ENCODE results near the gene VAV1.

Gene VAV1

GRCh38 chr19:6733338-6734095, 39.0 kb upstream of the VAV1 start:
- no peak overlapping the region for H3K4me3 ChIP-seq (ENCODE audit: insufficient read depth, low read length, poor library complexity, severe bottlenecking)
- H4K20me1 ChIP-seq (ENCODE audit: low read depth, low read length): no peaks in the 10 kb centered on the region
- peaks cover 5% of the 10 kb centered on the region; the same call in 1 of the 2 replicates for H3K79me2 ChIP-seq (ENCODE audit: insufficient read depth, low read length)
- H3K27me3 ChIP-seq (ENCODE audit: low read length): no peaks in the 10 kb centered on the region
- no peak overlapping the region for H3K9ac ChIP-seq (ENCODE audit: low read length)
- H3K9me3 ChIP-seq (ENCODE audit: insufficient read depth, low read length): no peaks in the 10 kb centered on the region
- H2AFZ ChIP-seq (ENCODE audit: low read depth, low read length, severe bottlenecking): no peak overlapping the region
- no peaks in the 10 kb centered on the region for H3K36me3 ChIP-seq (ENCODE audit: low read length)
- no peak overlapping the region for H3K27ac ChIP-seq (ENCODE audit: low read depth, low read length)
- peaks cover 11% of the 10 kb centered on the region for H3F3A ChIP-seq (ENCODE audit: insufficient read depth)
- no peak overlapping the region for H3K4me2 ChIP-seq (ENCODE audit: low read depth, low read length, poor library complexity, severe bottlenecking)
- H3K9me2 ChIP-seq (replicated peaks; ENCODE audit: insufficient read depth, low read length): no peaks in the 10 kb centered on the region
- no peak for TF ChIP-seq EZH2phosphoT487 (conservative IDR thresholded peaks at IDR 0.05; ENCODE audit: low read length)
- TF ChIP-seq, protein P1, sequence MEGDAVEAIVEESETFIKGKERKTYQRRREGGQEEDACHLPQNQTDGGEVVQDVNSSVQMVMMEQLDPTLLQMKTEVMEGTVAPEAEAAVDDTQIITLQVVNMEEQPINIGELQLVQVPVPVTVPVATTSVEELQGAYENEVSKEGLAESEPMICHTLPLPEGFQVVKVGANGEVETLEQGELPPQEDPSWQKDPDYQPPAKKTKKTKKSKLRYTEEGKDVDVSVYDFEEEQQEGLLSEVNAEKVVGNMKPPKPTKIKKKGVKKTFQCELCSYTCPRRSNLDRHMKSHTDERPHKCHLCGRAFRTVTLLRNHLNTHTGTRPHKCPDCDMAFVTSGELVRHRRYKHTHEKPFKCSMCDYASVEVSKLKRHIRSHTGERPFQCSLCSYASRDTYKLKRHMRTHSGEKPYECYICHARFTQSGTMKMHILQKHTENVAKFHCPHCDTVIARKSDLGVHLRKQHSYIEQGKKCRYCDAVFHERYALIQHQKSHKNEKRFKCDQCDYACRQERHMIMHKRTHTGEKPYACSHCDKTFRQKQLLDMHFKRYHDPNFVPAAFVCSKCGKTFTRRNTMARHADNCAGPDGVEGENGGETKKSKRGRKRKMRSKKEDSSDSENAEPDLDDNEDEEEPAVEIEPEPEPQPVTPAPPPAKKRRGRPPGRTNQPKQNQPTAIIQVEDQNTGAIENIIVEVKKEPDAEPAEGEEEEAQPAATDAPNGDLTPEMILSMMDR (IDR thresholded peaks at IDR 0.05; ENCODE audit: insufficient read depth, low read length, poor library complexity, severe bottlenecking): peak; percentile 42

DNA sequence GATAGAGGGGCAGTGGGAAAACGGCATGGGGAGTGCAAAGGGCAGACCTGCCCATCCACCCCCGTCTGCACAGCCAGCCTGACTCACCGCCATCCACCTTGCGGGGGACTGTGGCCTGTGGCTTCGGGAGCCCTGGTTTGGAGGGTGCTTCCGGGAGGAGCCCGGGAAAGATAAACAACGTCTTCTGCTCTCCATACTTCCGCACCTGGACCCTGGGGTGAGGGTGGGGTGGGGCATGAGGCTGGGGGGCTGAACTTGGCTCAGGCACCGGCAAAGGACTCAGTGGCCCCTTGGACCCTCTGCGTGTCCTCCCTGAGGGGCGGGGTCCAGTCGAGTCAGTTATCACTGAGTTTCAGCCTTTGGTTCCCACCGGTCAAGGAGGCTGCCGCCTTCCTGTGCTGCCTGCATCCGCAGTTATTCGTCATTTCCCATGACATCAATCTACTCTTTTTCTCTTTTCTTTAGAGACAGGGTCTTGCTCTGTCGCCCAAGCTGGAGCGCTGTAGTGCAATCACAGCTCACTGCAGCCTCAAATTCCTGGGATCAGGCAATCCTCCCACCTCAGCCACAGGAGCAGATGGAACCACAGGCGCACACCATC, 38.3 kb upstream of the VAV1 start:
- Histone ChIP-seq H3K4me2 (ENCODE audit: low read depth, low read length, poor library complexity, severe bottlenecking) (no peak overlapping the region), H3K9ac (ENCODE audit: low read length) (no peak overlapping the region), H3K27me3 (ENCODE audit: low read length) (no peaks in the 10 kb centered on the region), H3K4me3 (ENCODE audit: insufficient read depth, low read length, poor library complexity, severe bottlenecking) (no peak overlapping the region), H3K9me2 (replicated peaks; ENCODE audit: insufficient read depth, low read length) (no peaks in the 10 kb centered on the region), H3F3A (ENCODE audit: insufficient read depth) (peaks cover 18% of the 10 kb centered on the region), H4K20me1 (ENCODE audit: low read depth, low read length) (no peaks in the 10 kb centered on the region), H3K27ac (ENCODE audit: low read depth, low read length) (no peak overlapping the region), H2AFZ (ENCODE audit: low read depth, low read length, severe bottlenecking) (no peak overlapping the region), H3K79me2 (ENCODE audit: insufficient read depth, low read length) (peaks cover 5% of the 10 kb centered on the region; the same call in 1 of the 2 replicates), H3K9me3 (ENCODE audit: insufficient read depth, low read length) (no peaks in the 10 kb centered on the region), H3K36me3 (ENCODE audit: low read length) (no peaks in the 10 kb centered on the region)
- TF ChIP-seq EZH2phosphoT487 (conservative IDR thresholded peaks at IDR 0.05; ENCODE audit: low read length): no peak
- TF ChIP-seq, protein P1 (IDR thresholded peaks at IDR 0.05; ENCODE audit: insufficient read depth, low read length, poor library complexity, severe bottlenecking): no peak

- Histone ChIP-seq H3K9me3 (ENCODE audit: insufficient read depth, low read length) (no peaks in the 10 kb centered on the region), H3K4me3 (ENCODE audit: insufficient read depth, low read length, poor library complexity, severe bottlenecking) (peak overlapping the region; percentile 73), H3K4me2 (ENCODE audit: low read depth, low read length, poor library complexity, severe bottlenecking) (peak overlapping the region; percentile 85), H3K36me3 (ENCODE audit: low read length) (no peaks in the 10 kb centered on the region), H3K27me3 (ENCODE audit: low read length) (no peaks in the 10 kb centered on the region), H4K20me1 (ENCODE audit: low read depth, low read length) (no peaks in the 10 kb centered on the region), H2AFZ (ENCODE audit: low read depth, low read length, severe bottlenecking) (no peak overlapping the region), H3K79me2 (ENCODE audit: insufficient read depth, low read length) (peaks cover 5% of the 10 kb centered on the region; the same call in 1 of the 2 replicates), H3K9me2 (replicated peaks; ENCODE audit: insufficient read depth, low read length) (no peaks in the 10 kb centered on the region), H3F3A (ENCODE audit: insufficient read depth) (peaks cover 18% of the 10 kb centered on the region), H3K27ac (ENCODE audit: low read depth, low read length) (no peak overlapping the region), H3K9ac (ENCODE audit: low read length) (peak overlapping the region; percentile 85; the same call in 1 of the 2 replicates)
- TF ChIP-seq, protein P1 (IDR thresholded peaks at IDR 0.05; ENCODE audit: insufficient read depth, low read length, poor library complexity, severe bottlenecking): no peak
- no peak for TF ChIP-seq EZH2phosphoT487 (conservative IDR thresholded peaks at IDR 0.05; ENCODE audit: low read length)
Observed at GRCh38 chr19:6735181-6735911, 37.2 kb upstream of the VAV1 start.

Data from SU-DHL-6 (cell line).